ENCODE results near the gene SMIM32.

SMIM32 gene

GRCh38 chr5:136185974-136186665, 6.8 kb downstream of the SMIM32 start:
- H3K4me1 ChIP-seq (ENCODE audit: insufficient read depth, low read length, poor library complexity, severe bottlenecking), result no peaks in the 10 kb centered on the region
- H3K9me3 ChIP-seq (ENCODE audit: insufficient read depth, low read depth, low read length), result no peaks in the 10 kb centered on the region
- no peak for TF ChIP-seq CTCF (conservative IDR thresholded peaks at IDR 0.05; ENCODE audit: low read length)
- no peaks in the 10 kb centered on the region for H3K9me2 ChIP-seq (replicated peaks; ENCODE audit: low read depth, low read length)
- H3K79me2 ChIP-seq (ENCODE audit: insufficient read depth, low read length), result no peaks in the 10 kb centered on the region
- H3F3A ChIP-seq (ENCODE audit: low read depth), result no peaks in the 10 kb centered on the region
- H3K9ac ChIP-seq (ENCODE audit: low read depth, low read length, poor library complexity, severe bottlenecking), result no peak overlapping the region
- no peaks in the 10 kb centered on the region for H3K27me3 ChIP-seq (ENCODE audit: insufficient read depth, low read length, poor library complexity, severe bottlenecking)
- no peak overlapping the region for H2AFZ ChIP-seq (ENCODE audit: low read length)
- no peak overlapping the region for H3K4me3 ChIP-seq (ENCODE audit: low read length, poor library complexity, severe bottlenecking)
- peaks cover 7% of the 10 kb centered on the region; the same call in 1 of the 2 replicates for H3K36me3 ChIP-seq (ENCODE audit: insufficient read depth, low read length)
- H3K4me2 ChIP-seq (ENCODE audit: low read depth, low read length, poor library complexity, severe bottlenecking), result no peak overlapping the region
- no peaks in the 10 kb centered on the region for H4K20me1 ChIP-seq (ENCODE audit: insufficient read depth, low read length, poor library complexity, severe bottlenecking)

DNA sequence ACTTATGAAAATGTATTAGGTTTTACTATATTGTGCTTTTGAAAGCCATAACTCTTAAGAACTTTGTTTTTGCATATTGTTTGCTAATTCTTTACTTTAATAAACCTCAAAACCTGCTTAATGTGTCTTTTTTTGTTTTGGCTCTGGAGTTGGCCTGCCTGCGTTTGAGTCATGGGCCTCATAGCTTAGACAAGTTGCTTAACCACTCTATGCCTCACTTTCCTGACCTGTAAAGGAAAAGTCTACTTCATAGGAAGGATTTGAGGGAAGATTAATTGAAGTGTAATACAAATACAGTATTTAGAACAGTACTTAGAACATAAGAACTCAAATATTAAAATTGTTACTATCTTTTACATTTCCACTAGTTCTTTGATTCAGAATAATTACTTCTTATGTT, 10.3 kb downstream of the SMIM32 start:
- Histone ChIP-seq H3K4me1 (ENCODE audit: insufficient read depth, low read length, poor library complexity, severe bottlenecking) (no peaks in the 10 kb centered on the region), H3K27me3 (ENCODE audit: insufficient read depth, low read length, poor library complexity, severe bottlenecking) (no peaks in the 10 kb centered on the region)

GRCh38 chr5:136174021-136174659, 18.8 kb downstream of the SMIM32 start:
- Histone ChIP-seq H3K27me3 (ENCODE audit: insufficient read depth, low read length, poor library complexity, severe bottlenecking) (no peaks in the 10 kb centered on the region), H3K9me3 (ENCODE audit: insufficient read depth, low read depth, low read length) (no peaks in the 10 kb centered on the region), H3F3A (ENCODE audit: low read depth) (no peaks in the 10 kb centered on the region), H3K9me2 (replicated peaks; ENCODE audit: low read depth, low read length) (no peaks in the 10 kb centered on the region), H3K4me2 (ENCODE audit: low read depth, low read length, poor library complexity, severe bottlenecking) (no peak overlapping the region), H2AFZ (ENCODE audit: low read length) (no peak overlapping the region), H3K4me1 (ENCODE audit: insufficient read depth, low read length, poor library complexity, severe bottlenecking) (no peaks in the 10 kb centered on the region), H3K4me3 (ENCODE audit: low read length, poor library complexity, severe bottlenecking) (no peak overlapping the region), H3K79me2 (ENCODE audit: insufficient read depth, low read length) (no peaks in the 10 kb centered on the region), H3K36me3 (ENCODE audit: insufficient read depth, low read length) (peaks cover 77% of the 10 kb centered on the region; the same call in 1 of the 2 replicates), H4K20me1 (ENCODE audit: insufficient read depth, low read length, poor library complexity, severe bottlenecking) (no peaks in the 10 kb centered on the region), H3K9ac (ENCODE audit: low read depth, low read length, poor library complexity, severe bottlenecking) (no peak overlapping the region)
- no peak for TF ChIP-seq EZH2phosphoT487 (IDR thresholded peaks at IDR 0.05; ENCODE audit: borderline replicate concordance)
- TF ChIP-seq CTCF (conservative IDR thresholded peaks at IDR 0.05; ENCODE audit: low read length), result peak; percentile 75

More for the DNA sequence above, 10.3 kb downstream of the SMIM32 start:
- no peaks in the 10 kb centered on the region for H3K9me2 ChIP-seq (replicated peaks; ENCODE audit: low read depth, low read length)
- H3K9ac ChIP-seq (ENCODE audit: low read depth, low read length, poor library complexity, severe bottlenecking), result no peak overlapping the region
- TF ChIP-seq CTCF (conservative IDR thresholded peaks at IDR 0.05; ENCODE audit: low read length) (no peak), EZH2phosphoT487 (IDR thresholded peaks at IDR 0.05; ENCODE audit: borderline replicate concordance) (no peak)
- H3K4me3 ChIP-seq (ENCODE audit: low read length, poor library complexity, severe bottlenecking), result no peak overlapping the region
- H3K36me3 ChIP-seq (ENCODE audit: insufficient read depth, low read length), result peaks cover 20% of the 10 kb centered on the region; the same call in 1 of the 2 replicates
- H3F3A ChIP-seq (ENCODE audit: low read depth), result no peaks in the 10 kb centered on the region
- no peak overlapping the region for H3K4me2 ChIP-seq (ENCODE audit: low read depth, low read length, poor library complexity, severe bottlenecking)
- no peaks in the 10 kb centered on the region for H3K9me3 ChIP-seq (ENCODE audit: insufficient read depth, low read depth, low read length)
- H3K79me2 ChIP-seq (ENCODE audit: insufficient read depth, low read length), result no peaks in the 10 kb centered on the region
- no peak overlapping the region for H2AFZ ChIP-seq (ENCODE audit: low read length)
- H4K20me1 ChIP-seq (ENCODE audit: insufficient read depth, low read length, poor library complexity, severe bottlenecking), result no peaks in the 10 kb centered on the region

Data from Loucy (cell line).